ENCODE measurements around the gene PNMA5.
"Not testable (repeated sequence)": the region's sequence is repeated elsewhere in the genome, so short reads cannot be mapped to it uniquely, and the experiment has no call there.

DNA sequence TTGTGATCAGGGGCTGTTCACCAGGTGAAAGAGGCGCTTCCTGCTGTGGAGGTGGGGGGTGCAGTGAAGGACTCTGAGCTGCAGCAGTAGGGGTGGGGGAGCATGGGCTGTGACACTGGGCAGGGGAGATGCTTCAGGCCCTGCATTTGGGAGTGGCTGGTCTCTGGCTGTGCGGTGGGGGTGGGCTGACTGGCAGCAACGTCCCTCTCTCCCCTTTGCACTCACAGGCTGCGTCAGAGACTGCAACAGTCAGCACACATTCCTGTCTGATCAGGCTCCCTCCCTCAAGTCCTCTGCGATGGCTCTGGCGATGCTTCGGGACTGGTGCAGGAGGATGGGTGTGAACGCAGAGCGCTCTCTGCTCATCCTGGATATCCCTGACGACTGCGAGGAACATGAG, 34.6 kb upstream of the PNMA5 start:
- TF ChIP-seq, protein P1, sequence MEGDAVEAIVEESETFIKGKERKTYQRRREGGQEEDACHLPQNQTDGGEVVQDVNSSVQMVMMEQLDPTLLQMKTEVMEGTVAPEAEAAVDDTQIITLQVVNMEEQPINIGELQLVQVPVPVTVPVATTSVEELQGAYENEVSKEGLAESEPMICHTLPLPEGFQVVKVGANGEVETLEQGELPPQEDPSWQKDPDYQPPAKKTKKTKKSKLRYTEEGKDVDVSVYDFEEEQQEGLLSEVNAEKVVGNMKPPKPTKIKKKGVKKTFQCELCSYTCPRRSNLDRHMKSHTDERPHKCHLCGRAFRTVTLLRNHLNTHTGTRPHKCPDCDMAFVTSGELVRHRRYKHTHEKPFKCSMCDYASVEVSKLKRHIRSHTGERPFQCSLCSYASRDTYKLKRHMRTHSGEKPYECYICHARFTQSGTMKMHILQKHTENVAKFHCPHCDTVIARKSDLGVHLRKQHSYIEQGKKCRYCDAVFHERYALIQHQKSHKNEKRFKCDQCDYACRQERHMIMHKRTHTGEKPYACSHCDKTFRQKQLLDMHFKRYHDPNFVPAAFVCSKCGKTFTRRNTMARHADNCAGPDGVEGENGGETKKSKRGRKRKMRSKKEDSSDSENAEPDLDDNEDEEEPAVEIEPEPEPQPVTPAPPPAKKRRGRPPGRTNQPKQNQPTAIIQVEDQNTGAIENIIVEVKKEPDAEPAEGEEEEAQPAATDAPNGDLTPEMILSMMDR (IDR thresholded peaks at IDR 0.05): not testable (repeated sequence)
- TF ChIP-seq POLR2A (IDR thresholded peaks at IDR 0.05): not testable (repeated sequence)
